K562 (cell line): ENCODE results near the gene CIP2A. TPM values are rescaled to one million over a fixed set of nuclear protein-coding genes. Genes with fewer than 3 reads are reported as not detected.

ENCODE experiments used
- polyA plus RNA-seq, 8 experiments: library from polyadenylated mRNA; depleted of rRNA in 4 of 8; stranded (reverse) in 5 of 8; unstranded in 3 of 8; fragments of >200 nt; fragmentation: Nextera tagmentation in 2 of 8; fragmentation: Illumina TruSeq in 1 of 8; extraction: Ambion mirVana in 2 of 8; extraction: Trizol in 1 of 8; gene quantifications; 2 replicates each; pipeline versions ENCODE4 v1.2.1 to v1.2.3, GENCODE V29; 2011 to 2014; ENCODE audit warnings: inconsistent platforms in 1 of 8, missing spikeins in 1 of 8
- total RNA-seq, 7 experiments: library from RNA; depleted of rRNA in 6 of 7; stranded (reverse); fragments of >200 nt in 6 of 7; fragmentation: Illumina TruSeq in 2 of 7; extraction: Trizol in 2 of 7; gene quantifications; 2 replicates each; pipeline versions ENCODE4 v1.2.1 to v1.2.3, GENCODE V29; 2011 to 2021; ENCODE audit warnings: low replicate concordance in 1 of 7
- TF ChIP-seq, protein P1 (sequence below), 2 experiments: fragments of 450-650 bp in 1 of 2; sonication (generic) in 1 of 2; formaldehyde crosslinking in 1 of 2; IDR thresholded peaks; 2 replicates each; pipeline versions ENCODE4 v1.7.1 to v1.9.0; 2016 to 2022; ENCODE audit warnings: inconsistent platforms in 1 of 2, mild to moderate bottlenecking in 1 of 2, missing genetic modification reagents in 1 of 2

CIP2A gene
- total and polyA plus RNA-seq, 9 of the 15 experiments (the other 6 are each of a cell fraction or from before 2014, with no cell fraction given): 10.5 to 41.7 (median 31.5) TPM

DNA sequence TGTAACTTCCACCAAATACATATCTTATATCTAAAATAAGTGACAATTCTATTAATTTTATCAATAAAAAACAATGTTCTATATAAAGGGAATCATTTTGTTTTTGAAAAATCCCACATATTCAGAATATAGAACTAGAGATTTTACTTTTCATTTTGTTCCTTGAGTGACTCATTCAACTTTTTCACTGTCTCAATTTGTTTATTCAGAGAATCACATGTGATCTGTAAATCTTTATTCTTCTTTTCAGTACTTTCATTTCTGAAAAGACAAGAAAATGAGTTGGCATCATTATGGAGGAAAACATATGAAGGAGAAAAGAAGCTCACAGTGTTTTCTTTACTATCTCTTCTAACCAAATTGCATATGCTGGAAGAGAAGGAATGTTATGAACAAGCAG lies 35.0 kb downstream of the CIP2A start (continued):
- TF ChIP-seq, protein P1, sequence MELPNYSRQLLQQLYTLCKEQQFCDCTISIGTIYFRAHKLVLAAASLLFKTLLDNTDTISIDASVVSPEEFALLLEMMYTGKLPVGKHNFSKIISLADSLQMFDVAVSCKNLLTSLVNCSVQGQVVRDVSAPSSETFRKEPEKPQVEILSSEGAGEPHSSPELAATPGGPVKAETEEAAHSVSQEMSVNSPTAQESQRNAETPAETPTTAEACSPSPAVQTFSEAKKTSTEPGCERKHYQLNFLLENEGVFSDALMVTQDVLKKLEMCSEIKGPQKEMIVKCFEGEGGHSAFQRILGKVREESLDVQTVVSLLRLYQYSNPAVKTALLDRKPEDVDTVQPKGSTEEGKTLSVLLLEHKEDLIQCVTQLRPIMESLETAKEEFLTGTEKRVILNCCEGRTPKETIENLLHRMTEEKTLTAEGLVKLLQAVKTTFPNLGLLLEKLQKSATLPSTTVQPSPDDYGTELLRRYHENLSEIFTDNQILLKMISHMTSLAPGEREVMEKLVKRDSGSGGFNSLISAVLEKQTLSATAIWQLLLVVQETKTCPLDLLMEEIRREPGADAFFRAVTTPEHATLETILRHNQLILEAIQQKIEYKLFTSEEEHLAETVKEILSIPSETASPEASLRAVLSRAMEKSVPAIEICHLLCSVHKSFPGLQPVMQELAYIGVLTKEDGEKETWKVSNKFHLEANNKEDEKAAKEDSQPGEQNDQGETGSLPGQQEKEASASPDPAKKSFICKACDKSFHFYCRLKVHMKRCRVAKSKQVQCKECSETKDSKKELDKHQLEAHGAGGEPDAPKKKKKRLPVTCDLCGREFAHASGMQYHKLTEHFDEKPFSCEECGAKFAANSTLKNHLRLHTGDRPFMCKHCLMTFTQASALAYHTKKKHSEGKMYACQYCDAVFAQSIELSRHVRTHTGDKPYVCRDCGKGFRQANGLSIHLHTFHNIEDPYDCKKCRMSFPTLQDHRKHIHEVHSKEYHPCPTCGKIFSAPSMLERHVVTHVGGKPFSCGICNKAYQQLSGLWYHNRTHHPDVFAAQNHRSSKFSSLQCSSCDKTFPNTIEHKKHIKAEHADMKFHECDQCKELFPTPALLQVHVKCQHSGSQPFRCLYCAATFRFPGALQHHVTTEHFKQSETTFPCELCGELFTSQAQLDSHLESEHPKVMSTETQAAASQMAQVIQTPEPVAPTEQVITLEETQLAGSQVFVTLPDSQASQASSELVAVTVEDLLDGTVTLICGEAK (IDR thresholded peaks at IDR 0.05): no peak
- TF ChIP-seq, protein P1 (CRISPR knock-in tag; IDR thresholded peaks at IDR 0.05): no peak
